ENCODE measurements around the gene C19orf12.

DNA sequence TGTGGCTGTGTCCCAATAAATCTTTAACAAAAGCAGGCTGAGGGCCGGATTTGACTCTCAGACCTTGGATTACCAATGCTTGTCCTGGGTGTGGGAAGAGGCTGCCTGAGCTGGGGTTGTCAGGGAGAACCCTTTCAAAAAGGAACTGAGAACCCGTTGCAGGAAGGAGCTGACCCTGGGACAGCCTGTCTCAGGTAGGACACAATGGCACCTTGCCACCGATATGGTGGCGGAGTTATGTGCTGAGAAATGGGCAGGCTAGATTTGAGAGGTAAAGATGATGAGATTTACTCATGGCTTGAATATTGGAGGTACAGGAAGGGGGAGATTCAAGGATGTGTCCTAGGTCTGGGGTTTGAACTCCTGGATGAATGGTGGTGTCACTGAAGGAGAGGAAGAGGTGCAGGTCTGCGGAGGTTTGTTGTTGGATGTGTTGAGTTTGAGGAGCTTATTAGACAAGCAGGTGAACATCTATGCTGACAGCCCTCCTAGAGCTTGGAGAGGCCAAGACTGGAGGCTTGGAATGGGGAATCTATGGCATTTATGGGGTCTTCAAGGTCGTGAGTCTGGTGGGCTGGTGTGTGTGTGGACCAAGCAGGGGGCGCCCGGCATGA is 42.6 kb downstream of the C19orf12 start:
- TF ChIP-seq GATA2 (IDR thresholded peaks at IDR 0.05; ENCODE audit: low read depth, low read length): no peak
- TF ChIP-seq GATA3 (IDR thresholded peaks at IDR 0.05; ENCODE audit: low read depth, low read length): no peak

All from SH-SY5Y (cell line).